IMR-90 (cell line): ENCODE results near the gene EXOC4. TPM values are rescaled to one million over a fixed set of nuclear protein-coding genes. Genes with fewer than 3 reads are reported as not detected.
"Not testable (repeated sequence)": the region's sequence is repeated elsewhere in the genome, so short reads cannot be mapped to it uniquely, and the experiment has no call there.

Source experiments
- ATAC-seq: fragments of 200-7000 bp; cut with Tn5 transposase; 2 replicates; pipeline ENCODE4 v1.9.1; 2020; ENCODE audit warnings: low read depth, mild to moderate bottlenecking, moderate library complexity
- BruUV-seq: library from RNA; stranded (reverse); fragments of 400-500 nt; replicated peaks from 2 replicates; lab custom pipeline; 2021; lab: Mats Ljungman, UMichigan
- CTCF ChIA-PET: fragments of 300-600 bp; formaldehyde crosslinking; extraction: SDS; loops from one replicate; lab custom pipeline; 2021; ENCODE audit warnings: antibody characterized with exemption; lab: Yijun Ruan, JAX
- POLR2A ChIA-PET: fragments of 300-600 bp; sonication (Branson Sonifier 250); formaldehyde crosslinking; loops from one replicate; lab custom pipeline; 2022; ENCODE audit warnings: antibody characterized with exemption; ENCODE audit not compliant: unreplicated experiment; lab: Charles Lee
- DNase-seq: peaks from one replicate; pipeline ENCODE4 v3.0.0; 2013
- H2AFZ ChIP-seq: replicated peaks from 2 replicates; pipeline ENCODE3; 2013; ENCODE audit warnings: low read length, mild to moderate bottlenecking; ENCODE audit not compliant: poor library complexity
- H2AK5ac ChIP-seq: 2 replicates; pipeline ENCODE4 v1.6.1; 2013; ENCODE audit warnings: low read depth, low read length, inconsistent platforms
- H2AK9ac ChIP-seq: replicated peaks from 2 replicates; pipeline ENCODE3; 2013; ENCODE audit warnings: mild to moderate bottlenecking, low read depth, low read length, moderate library complexity; ENCODE audit not compliant: poor library complexity
- H2BK120ac ChIP-seq: 2 replicates; pipeline ENCODE4 v1.6.1; 2013; ENCODE audit warnings: low read depth, low read length, inconsistent platforms
- H2BK15ac ChIP-seq: 3 replicates; pipeline ENCODE4 v1.6.1; 2013; ENCODE audit warnings: low read depth, low read length, inconsistent platforms
- H2BK20ac ChIP-seq: 2 replicates; pipeline ENCODE4 v1.6.1; 2013; ENCODE audit warnings: low read depth, mild to moderate bottlenecking, inconsistent platforms, low read length, moderate library complexity
- H2BK5ac ChIP-seq: 2 replicates; pipeline ENCODE4 v1.6.1; 2013; ENCODE audit warnings: mild to moderate bottlenecking, low read depth, low read length, inconsistent platforms; ENCODE audit not compliant: poor library complexity, severe bottlenecking
- H3K14ac ChIP-seq: replicated peaks from 2 replicates; pipeline ENCODE4 v1.6.1; 2013; ENCODE audit warnings: low read depth, low read length, inconsistent platforms
- H3K18ac ChIP-seq: 2 replicates; pipeline ENCODE4 v1.6.1; 2013; ENCODE audit warnings: low read depth, low read length, control low read depth
- H3K23ac ChIP-seq: 2 replicates; pipeline ENCODE4 v1.6.1; 2013; ENCODE audit warnings: low read depth, low read length, inconsistent platforms
- H3K27ac ChIP-seq: 2 replicates; pipeline ENCODE4 v1.5.1; 2013; ENCODE audit warnings: mild to moderate bottlenecking, control low read depth, low read length; ENCODE audit not compliant: insufficient read depth
- H3K27me3 ChIP-seq: 2 replicates; pipeline ENCODE4 v1.6.1; 2013; ENCODE audit warnings: low read length; ENCODE audit not compliant: control insufficient read depth, insufficient read depth
- H3K36me3 ChIP-seq: 2 replicates; pipeline ENCODE4 v1.6.1; 2013; ENCODE audit warnings: low read length, mixed read lengths; ENCODE audit not compliant: control insufficient read depth, insufficient read depth
- H3K4ac ChIP-seq: 2 replicates; pipeline ENCODE4 v1.6.1; 2013; ENCODE audit warnings: low read depth, low read length, inconsistent platforms
- H3K4me1 ChIP-seq: 2 replicates; pipeline ENCODE4 v1.6.1; 2013; ENCODE audit warnings: low read length, mixed read lengths; ENCODE audit not compliant: control insufficient read depth, insufficient read depth
- H3K4me2 ChIP-seq: 2 replicates; pipeline ENCODE4 v1.6.1; 2013; ENCODE audit warnings: low read depth, mild to moderate bottlenecking, control low read depth, low read length, moderate library complexity
- H3K4me3 ChIP-seq: 2 replicates; pipeline ENCODE4 v1.5.1; 2013; ENCODE audit warnings: low read depth, mild to moderate bottlenecking, control low read depth, low read length, moderate library complexity; ENCODE audit not compliant: insufficient read depth
- H3K56ac ChIP-seq: 2 replicates; pipeline ENCODE4 v1.6.1; 2013; ENCODE audit warnings: low read length, inconsistent platforms; ENCODE audit not compliant: insufficient read depth; ENCODE audit errors: extremely low read depth
- H3K79me1 ChIP-seq, 2 experiments: 2 replicates each; pipeline ENCODE4 v1.6.1; 2013; ENCODE audit warnings: low read length in 2 of 2, inconsistent platforms in 1 of 2, low read depth in 1 of 2
- H3K9ac ChIP-seq: 2 replicates; pipeline ENCODE4 v1.6.1; 2013; ENCODE audit warnings: low read depth, low read length, control low read depth
- H3K9me1 ChIP-seq: 2 replicates; pipeline ENCODE4 v1.6.1; 2013; ENCODE audit warnings: low read length, inconsistent platforms; ENCODE audit not compliant: insufficient read depth
- H3K9me3 ChIP-seq: 2 replicates; pipeline ENCODE4 v1.6.1; 2013; ENCODE audit warnings: low read length; ENCODE audit not compliant: control insufficient read depth, insufficient read depth
- H4K20me1 ChIP-seq: 2 replicates; pipeline ENCODE4 v1.6.1; 2013; ENCODE audit warnings: low read length, inconsistent platforms; ENCODE audit not compliant: insufficient read depth
- H4K5ac ChIP-seq: 2 replicates; pipeline ENCODE4 v1.6.1; 2013; ENCODE audit warnings: mild to moderate bottlenecking, low read depth, low read length, control low read depth
- H4K8ac ChIP-seq, 2 experiments: 2 replicates each; pipeline ENCODE4 v1.6.1; 2013; ENCODE audit warnings: low read depth in 2 of 2, low read length in 2 of 2, control low read depth in 1 of 2, inconsistent platforms in 1 of 2
- H4K91ac ChIP-seq: 2 replicates; pipeline ENCODE4 v1.6.1; 2013; ENCODE audit warnings: low read depth, low read length, inconsistent platforms; ENCODE audit not compliant: insufficient read depth
- WGBS, 2 experiments: methylation state at CpG; one replicate each; pipeline versions ENCODE4 v1.1.5 to v1.1.7; 2013; ENCODE audit warnings: missing lambda C conversion rate in 2 of 2; ENCODE audit not compliant: insufficient read length in 1 of 2; ENCODE audit errors: extremely low coverage in 2 of 2; 5-methylcytosine and 5-hydroxymethylcytosine counted together
- dilution Hi-C: fragments of 300-500 bp; cut with HindIII; formaldehyde crosslinking; loops from one replicate; pipeline ENCODE4 v1.14.3; 2018; ENCODE audit warnings: low sequenced_read_pairs; ENCODE audit not compliant: unreplicated experiment
- in situ Hi-C: fragments of 300-500 bp; cut with MboI; formaldehyde crosslinking; loops from 3 replicates; pipeline ENCODE4 v1.14.3; 2019; ENCODE audit warnings: low sequenced_read_pairs, inconsistent platforms, mixed read lengths
- intact Hi-C: fragments of 100-400 bp; cut with micrococcal nuclease; formaldehyde crosslinking; loops from 2 replicates; pipeline ENCODE4 v1.10.0; 2022
- polyA plus RNA-seq, 3 experiments: library from polyadenylated mRNA; depleted of rRNA; stranded (reverse); fragments of >200 nt; gene quantifications; 2 replicates each; pipeline ENCODE4 v1.2.3, GENCODE V29; 2012; ENCODE audit warnings: low replicate concordance in 1 of 3
- total RNA-seq: library from RNA; depleted of rRNA; stranded (reverse); fragments of >200 nt; gene quantifications from 2 replicates; pipeline ENCODE4 v1.2.3, GENCODE V29; 2012

EXOC4 gene
- total and polyA plus RNA-seq, 2 of the 4 experiments (the other 2 are of a cell fraction) = 25.4 to 94.6 TPM

GRCh38 chr7:133328021-133328420, 75.1 kb downstream of the EXOC4 start:
- dilution Hi-C loops, H3K27me3 ChIP-seq, H4K5ac ChIP-seq, H3K18ac ChIP-seq, H4K20me1 ChIP-seq, H3K4ac ChIP-seq, POLR2A ChIA-PET, H3K14ac ChIP-seq, H2AFZ ChIP-seq, H4K91ac ChIP-seq, H3K23ac ChIP-seq, H3K4me1 ChIP-seq, CTCF ChIA-PET, in situ Hi-C loops, H3K9ac ChIP-seq, DNase-seq, H2BK120ac ChIP-seq, H3K56ac ChIP-seq, ATAC-seq, H3K4me2 ChIP-seq, H2AK9ac ChIP-seq, H3K9me3 ChIP-seq, BruUV-seq, H2AK5ac ChIP-seq, intact Hi-C loops, H3K27ac ChIP-seq, H3K36me3 ChIP-seq, H3K9me1 ChIP-seq, H2BK5ac ChIP-seq, H4K8ac ChIP-seq, H2BK15ac ChIP-seq, H3K79me1 ChIP-seq, H2BK20ac ChIP-seq, H3K4me3 ChIP-seq: not testable (repeated sequence)
- WGBS, 2 experiments = no CpG with 5 or more reads among the region's 1 CpG
